HG02642 (cell line): ENCODE measurements around the gene PPARGC1A.

Experiments used
- ATAC-seq: cut with Tn5 transposase; IDR thresholded peaks from one replicate; pipeline ENCODE4 v1.9.1; 2021; ENCODE audit warnings: mild to moderate bottlenecking; ENCODE audit not compliant: unreplicated experiment, poor library complexity

The PPARGC1A gene

DNA sequence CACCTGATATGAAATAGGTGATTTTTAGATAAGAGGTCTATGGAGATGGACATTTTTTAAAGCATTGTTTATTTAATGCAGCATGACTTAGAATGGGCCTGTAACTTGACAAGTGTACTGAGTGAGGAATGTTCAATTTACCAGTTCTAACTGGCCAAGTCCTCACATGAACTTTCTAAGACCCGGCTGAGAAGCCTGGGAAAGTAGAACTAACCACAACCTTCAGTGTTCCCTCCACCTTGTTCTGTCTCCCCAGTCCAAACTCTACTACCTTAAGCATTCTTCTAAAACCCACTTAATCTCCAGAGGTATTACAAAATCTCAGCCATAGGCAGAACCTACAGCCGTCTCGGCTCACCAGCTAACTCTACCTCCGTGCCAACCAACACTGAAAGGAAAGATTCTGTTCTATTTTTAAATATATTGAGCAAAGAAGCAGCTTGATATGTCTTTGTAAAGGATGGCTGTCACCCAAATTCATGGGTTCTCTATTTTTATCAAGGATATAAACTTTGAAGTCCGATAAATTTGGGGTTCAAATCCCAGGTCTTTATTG lies 6.8 kb downstream of the PPARGC1A start:
- no peak for ATAC-seq

DNA sequence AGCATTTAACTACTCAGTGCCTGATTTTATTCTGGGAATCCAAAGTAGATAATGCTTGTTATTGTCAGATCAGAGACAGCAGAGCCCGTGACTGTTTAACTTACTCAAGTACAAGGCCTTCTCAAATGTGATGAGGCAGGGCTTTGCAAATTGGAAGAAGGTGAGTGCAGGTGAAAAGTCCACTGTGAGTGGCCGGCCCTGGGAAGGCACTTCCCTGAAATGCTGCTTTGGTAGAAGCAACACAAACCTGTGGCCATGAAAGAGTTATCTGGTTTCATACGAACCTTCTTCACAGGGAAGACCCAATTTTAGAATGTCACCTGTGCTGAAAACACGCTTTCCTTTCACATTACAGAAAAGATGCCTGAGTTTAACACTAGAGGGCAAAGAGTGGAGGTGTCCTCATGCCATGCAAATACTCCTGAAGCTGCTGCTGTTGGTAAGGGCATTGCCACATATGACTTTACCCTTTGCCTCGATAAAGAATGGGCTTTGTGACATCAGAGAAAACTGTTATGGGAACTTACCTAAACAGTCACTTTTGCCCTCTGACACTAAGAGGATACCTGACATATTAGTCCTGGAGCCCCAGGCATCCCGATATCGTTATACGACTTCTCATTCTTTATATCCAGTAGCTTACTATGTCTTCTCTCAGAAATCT lies 8.0 kb downstream of the PPARGC1A start:
- no peak for ATAC-seq

DNA sequence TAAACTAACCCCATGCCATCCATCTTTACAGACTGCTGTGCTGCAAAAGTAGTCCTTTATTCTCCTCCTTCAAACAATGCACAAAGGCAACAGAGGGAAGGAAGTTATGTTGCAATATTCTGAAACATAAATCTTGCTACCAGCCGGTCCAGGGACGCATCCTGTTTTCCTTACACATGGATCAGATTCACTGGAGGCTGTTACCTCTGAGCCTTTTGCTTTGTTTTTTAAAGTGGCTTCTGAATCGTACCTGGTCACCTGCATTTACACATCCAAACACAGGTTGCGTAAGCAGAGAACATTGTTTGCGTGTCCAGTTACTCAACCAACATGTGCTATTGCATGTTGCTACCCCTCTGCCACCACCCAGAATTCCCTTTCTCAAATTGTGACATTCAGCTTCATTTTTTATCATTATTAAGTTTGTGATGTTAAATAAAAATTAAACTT lies 8.8 kb downstream of the PPARGC1A start:
- ATAC-seq: no peak

DNA sequence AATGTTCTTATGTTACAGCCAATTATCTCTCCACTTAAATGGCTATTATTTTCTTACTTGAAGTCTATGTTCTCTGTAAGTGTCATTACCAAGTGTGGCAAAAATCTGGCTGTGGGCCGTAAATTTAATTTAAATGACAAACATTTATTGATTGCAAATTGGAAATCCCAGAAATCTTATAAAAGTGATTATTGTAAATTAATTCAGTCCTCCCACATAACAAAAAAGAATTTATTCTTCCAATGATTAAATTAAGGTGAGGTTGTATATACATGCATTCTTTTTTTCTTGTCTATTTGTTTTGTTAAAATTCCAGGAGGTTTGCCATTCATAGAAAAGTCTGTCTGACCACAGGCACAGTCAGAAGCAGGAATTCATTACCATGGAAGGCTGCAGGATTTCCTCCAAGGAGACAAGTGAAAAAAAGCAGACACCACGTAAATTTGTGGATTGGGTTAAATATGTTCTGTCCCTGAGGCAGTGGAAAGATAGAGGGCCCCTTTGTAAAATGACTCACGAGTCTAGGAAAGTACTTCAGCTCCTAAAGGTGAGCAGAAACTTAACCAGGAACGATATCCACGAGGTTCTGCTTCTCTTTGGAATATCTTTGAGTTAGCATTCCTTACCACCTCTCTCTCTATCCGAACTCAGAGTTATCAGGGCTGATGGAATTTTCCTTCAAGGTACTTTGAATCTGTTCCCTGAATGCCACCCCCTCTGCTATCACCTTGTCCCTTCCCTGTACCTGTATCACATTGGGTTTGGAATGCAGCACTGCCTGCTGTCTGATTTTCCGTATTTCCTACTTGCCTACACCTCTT lies 10.7 kb downstream of the PPARGC1A start:
- no peak for ATAC-seq

DNA sequence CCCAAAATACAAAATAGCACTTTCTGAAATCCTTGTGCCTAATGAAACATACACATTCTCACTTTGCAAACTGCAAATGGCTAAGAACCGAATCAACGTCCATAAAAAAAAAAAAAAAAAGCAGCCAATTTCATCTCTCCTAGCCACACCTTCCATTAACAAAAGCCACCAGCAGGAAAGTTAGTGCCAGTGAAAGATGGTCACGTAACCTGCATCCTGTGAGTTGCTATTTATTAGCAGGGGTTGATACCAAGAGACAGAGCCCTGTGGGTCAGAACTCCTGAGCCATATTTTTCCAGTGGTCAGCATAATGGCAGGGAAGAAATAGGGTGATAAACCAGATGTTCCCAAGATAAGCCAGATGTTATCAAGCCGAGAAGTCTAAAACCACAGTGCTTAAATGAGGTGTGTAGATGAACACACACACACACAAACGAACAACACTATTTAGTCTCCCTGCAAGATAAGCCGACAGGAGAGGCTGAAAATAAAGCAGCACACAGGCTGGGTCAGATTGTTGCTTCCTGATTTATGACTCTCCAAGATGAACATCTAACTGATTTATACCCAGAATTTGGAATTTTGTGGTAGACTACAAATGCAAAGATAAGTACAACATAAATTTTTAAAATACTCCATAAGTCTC lies 11.5 kb downstream of the PPARGC1A start:
- ATAC-seq: no peak

DNA sequence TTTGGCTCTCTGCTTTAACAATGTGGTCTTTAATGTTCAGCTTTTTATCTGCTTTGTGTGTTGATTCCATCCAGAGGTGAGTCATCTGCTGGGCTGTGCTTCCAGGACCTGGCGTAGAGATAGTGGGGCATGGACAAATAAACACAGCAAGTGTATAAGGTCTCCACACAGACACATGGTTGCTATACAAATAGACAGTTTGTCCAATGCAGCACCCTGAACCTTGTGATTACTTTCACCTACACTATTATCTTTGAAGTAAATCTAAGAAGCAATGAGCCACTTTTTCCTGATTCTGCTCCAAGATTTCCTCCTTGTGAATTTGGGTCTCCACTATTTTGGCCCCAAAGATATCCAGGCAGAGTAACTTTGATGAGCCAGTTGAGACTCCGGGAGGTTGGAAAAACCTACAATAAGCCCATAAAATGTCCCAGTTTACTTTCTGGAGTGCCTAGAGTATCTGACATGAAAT lies 12.1 kb downstream of the PPARGC1A start:
- ATAC-seq: no peak

DNA sequence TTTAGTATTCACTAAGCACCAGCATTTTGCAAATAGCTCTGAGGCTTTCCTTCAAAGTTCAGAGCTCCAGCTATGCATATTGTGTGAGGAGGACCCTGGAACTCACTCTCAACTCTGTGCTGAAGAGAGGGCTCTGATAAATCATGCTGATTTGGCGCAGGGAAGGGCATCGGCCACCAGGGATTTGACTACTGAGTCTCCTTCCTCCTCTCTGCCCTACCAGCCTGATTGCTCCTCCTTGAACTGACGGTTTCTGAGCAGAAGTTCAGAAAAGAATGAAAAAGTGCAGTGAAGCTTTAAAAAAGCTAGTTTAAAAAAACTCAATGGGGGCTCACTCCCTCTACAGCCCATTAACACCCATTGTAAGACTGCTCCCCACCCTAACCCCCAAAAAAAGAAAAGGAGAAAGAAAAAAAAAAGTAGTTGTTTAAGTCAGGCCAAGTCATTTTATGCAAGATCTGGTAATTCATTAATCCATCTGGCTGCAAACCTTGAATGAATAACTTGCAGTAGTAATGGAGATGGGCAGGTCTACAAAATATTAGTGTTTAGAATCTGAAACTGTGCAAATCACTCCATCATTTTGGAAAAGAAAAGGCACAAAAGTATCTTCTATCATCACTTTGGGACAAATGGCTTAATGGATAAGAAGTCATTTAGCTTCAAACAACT lies 13.3 kb downstream of the PPARGC1A start:
- ATAC-seq: no peak

DNA sequence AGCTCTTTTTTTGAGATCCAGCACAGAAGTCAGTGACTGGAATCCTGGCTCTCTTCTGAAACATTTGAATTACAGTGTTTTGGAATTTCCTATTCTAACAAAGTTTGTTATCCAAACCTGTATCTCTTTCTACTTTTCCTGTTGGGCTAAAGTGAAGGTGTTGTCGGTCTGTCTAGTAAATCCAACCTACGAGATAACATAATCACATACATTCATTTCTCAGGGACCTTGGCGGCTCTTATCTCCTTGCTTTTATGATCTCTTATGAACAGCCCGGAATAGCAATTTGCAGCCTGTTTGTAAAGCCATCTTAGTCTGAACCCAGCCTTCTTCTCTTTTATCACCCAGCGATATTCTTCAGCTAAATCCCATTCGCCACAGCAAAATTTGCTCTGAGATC lies 14.5 kb downstream of the PPARGC1A start:
- ATAC-seq: no peak

DNA sequence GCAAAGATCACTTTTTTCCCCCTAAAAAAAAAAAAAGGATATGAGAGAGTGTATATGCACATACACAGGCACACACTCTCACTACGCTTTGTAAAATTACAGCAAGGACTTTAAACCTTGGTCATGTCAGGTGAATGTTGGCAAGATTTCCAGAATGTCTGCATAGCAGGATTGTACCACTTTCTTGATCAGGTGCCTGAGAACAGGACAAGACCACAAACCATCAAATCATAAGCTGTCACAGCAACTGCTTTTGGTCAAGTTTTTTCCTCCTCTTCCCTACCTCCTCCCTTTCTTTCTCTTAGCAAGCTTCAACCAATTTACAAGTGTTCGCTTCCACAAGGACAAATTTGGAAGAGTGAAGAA lies 15.3 kb downstream of the PPARGC1A start:
- ATAC-seq: no peak

DNA sequence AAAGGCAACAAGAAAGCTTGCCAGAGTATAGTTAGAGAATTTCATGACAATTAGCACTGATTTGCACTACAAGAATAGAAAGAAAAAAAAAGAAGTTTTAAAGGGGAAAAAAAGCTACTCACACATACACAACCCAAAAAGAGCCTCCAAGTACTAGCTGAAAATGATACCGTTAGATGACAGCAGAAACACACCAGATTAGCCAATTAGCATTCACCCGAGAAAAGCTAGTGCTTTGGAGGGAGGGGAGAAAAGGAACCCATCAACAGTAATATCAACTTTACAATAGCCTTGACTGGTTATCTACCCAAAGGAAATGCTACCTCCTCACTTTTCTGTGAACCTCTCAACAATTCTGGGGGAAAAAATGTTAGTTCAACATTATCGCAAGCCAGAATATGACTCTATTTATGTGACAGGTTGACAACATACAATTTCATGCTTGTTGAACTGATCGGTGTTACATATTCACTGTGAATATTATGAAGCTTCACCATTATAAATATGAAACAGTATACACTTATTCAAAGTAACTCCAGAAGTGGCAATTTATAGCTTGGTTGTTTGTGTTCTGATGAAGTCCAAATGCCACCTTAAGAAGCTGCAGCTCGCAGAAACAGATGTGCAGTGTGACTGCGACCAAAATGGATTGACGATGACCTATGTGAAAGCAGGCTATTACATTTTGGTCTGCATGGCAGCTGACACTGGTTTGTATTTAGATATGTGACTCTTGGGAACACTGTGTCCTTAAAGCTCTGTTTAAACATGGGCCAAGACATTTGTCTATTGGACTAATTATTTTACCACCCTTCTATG lies 15.9 kb downstream of the PPARGC1A start:
- no peak for ATAC-seq

DNA sequence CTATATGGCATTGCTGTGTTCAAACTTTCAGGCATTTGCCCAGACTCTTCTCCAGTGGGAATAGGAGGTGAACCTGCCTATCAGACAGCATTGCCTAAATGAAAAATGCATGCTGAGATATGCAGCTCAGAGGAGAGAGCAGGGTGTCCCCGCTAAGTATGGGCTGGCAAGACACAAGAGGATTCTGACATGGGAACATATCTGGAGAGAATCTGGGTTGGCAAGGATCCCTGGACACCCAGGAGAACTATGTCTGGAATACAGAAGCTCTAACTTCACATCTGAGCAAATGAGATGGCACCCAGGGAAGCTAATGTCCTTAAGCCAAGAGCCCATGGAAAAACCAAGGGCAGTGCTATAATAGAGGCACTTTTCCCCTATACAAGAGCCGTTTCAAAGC lies 18.4 kb downstream of the PPARGC1A start:
- no peak for ATAC-seq

DNA sequence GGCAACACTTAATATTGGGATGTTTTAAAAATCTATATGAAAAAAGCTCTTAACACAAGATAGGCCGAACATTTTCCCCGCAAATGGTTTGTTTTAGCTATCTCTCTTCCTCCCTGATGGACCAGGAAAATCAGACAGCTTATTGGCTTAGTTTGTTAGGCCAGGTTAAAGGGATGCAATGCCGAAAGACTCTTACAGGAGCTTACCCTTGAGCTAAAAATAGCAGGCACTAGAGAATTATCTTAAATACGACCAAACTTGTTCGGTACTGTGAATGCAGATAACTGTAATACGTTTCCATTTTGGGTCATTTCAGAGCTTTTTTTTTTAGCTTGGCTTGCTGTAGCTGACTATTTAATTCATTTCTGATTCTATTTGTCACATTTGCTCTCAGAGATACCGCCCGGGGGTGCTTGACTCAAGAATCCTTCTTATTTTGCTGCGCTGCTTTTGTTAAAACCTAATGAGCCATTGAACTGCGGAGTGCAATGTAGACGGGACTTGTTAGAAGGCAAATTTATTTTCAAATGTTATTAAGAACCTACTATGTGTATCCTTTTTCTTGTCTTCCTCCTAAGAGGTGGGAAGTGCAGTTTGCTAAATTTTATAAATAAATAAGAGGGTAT lies 23.3 kb downstream of the PPARGC1A start:
- no peak for ATAC-seq

DNA sequence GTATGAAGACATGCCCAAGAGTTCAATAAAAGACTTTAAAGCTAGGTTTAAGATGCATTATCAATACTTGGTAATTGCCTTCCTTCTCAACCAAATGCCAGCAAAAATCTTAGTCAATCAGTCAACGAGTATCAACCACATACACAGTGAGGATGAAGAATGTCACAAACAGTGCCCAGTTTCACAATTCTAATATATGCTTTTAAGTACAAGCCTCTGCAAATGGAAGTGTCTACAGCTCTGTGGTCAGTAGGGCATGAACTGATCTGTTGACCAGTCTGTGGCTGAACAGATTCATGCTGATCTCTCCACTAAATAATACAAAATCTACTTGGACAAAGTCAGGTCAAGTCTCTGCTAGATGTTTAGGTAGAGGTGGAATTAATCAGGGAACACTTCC lies 27.9 kb downstream of the PPARGC1A start:
- no peak for ATAC-seq

DNA sequence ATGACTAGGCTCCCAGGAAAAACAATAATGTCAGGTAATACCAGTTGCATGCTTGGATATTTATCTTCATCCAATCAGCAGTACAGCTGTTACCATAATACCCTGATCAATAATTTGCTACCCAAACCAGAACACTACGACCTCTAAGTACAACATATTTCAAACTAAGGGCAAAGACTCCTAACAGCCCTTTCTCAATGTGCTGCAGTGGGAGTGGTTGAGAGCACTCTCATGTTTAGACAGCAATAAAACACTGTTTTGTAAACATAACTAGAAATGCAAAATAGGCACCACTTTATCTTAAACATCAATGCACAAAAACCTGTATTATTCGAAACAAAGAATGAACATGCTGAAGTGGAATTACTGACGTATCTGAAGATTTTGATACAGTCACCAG lies 28.9 kb downstream of the PPARGC1A start:
- ATAC-seq: no peak

DNA sequence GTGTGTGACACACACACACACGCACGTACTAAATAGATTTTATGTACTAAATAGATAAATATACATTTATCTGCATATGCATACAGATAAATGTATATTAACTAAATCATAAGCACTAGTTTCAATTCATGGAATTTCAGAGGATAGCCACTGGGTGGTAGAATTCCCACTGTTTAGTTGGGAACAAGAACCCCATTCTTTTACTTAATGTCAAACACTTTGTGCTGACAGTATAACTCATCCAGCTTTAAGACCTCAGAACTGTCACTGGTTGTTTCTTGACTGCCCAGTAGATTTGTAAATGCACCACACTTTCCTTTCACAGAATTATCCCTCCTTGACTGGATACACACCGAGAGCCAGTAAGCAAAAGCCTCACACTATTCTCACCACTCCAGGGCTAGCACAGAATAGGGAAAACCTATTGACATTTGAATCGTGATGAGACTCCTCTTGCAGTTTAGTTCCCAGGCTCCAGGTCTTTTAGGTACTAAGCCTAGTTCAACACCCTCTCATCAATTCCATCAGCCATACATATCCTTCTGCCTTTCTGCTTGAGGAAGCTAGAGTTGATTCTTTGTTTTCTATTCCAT lies 32.4 kb downstream of the PPARGC1A start:
- ATAC-seq: no peak

DNA sequence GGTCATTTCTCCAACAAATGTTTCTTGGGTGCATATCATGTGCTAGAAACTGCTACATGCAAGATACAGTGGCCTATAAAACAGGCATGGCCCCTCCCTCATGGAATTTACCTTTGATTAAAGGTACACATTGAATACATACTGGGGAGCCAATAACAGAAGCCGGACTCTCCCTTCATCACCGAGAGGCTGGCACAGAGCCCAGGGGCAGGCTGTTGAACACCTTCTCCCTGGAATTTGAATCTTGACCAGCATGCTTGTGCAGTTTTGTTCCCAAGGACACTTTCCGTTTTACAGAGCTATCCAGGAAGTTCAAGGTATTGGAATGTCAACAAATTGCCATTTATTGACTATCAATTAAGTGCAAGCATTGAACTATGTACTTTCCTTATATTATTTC lies 33.2 kb downstream of the PPARGC1A start:
- no peak for ATAC-seq

DNA sequence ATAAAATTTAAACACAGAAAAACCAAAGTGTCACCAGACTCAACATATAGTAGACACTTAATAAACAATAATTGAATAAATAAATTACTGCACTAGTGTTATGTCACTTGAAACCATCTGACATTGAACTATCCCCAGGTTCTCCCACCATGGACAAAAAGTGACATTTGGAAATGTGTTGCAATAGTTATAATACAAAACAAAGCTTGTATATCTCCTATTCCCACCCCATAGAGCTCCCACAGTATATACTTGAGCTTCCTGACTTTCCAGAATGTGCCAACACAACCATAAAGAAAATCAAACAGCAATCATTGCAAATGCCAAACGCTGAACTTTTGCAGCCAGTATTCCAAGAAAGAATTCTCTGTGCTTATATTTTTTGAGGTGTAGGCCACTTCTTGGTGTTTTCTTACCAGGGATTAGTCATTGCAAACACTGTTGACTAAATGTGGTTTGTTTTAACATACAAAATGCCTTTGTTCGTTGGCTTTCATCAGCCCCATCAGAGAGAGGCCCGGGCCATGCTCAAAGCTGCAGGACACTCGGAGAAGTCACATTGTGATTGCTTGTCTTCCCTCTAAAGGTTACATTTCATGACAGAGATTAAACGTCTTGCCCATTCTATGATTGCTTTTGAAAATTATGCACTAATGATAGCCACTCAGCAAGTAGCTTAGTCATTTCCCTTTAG lies 33.8 kb downstream of the PPARGC1A start:
- ATAC-seq: no peak

DNA sequence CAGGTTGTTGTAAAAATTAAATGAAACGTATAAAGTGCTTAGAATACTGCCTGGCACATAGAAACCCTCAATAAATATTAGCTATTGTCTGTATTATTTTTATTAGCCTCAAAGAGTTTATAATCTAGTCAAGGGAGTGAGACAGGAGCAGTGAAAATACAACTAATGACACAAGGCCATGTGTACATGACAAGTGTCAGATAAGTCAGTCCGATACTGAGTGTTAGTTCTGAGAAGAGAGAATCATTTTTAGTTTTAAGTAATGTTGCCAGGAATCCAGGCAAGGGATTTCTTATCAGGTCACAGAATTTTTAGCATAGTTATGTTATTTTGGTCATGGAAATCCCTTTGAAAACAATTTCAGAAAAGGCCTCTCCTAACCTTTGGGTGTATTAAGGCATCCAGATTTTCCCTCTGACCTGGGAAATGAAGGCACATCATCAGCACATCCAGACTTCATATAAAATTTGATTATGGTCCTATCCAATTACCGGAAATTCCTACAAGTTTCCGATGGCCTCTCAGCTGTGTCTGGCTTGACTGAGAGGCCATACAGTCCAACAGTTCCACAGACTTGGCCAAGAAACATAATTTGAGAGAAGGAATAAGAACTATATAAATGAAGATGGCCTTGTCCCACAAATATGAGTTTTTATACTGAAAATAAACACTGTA lies 35.7 kb downstream of the PPARGC1A start:
- no peak for ATAC-seq
